Hepatocyte (in vitro differentiated cells): ENCODE results near the gene SYNJ2BP. TPM values are rescaled to one million over a fixed set of nuclear protein-coding genes. Genes with fewer than 3 reads are reported as not detected.

Source experiments
- DNase-seq: peaks from one replicate; pipeline ENCODE4 v3.0.0-alpha.2; 2016; ENCODE audit warnings: low spot score
- H2AFZ ChIP-seq: fragments of 200-600 bp; sonication (generic); 2 replicates; pipeline ENCODE4 v1.6.0; 2016; ENCODE audit warnings: antibody characterized with exemption, mild to moderate bottlenecking
- H3K27ac ChIP-seq: fragments of 200-600 bp; sonication (generic); 2 replicates; pipeline ENCODE4 v1.5.1; 2016; ENCODE audit warnings: mild to moderate bottlenecking
- H3K27me3 ChIP-seq: fragments of 200-600 bp; sonication (generic); 2 replicates; pipeline ENCODE4 v1.6.1; 2016
- H3K36me3 ChIP-seq: fragments of 200-600 bp; sonication (generic); replicated peaks from 2 replicates; pipeline ENCODE4 v1.5.1; 2016; ENCODE audit warnings: low read depth; ENCODE audit not compliant: insufficient read depth
- H3K4me1 ChIP-seq: fragments of 200-600 bp; sonication (generic); 2 replicates; pipeline ENCODE4 v1.5.1; 2016; ENCODE audit warnings: mild to moderate bottlenecking, moderate library complexity; ENCODE audit not compliant: insufficient read depth
- H3K4me2 ChIP-seq: fragments of 200-600 bp; sonication (generic); 2 replicates; pipeline ENCODE4 v1.6.0; 2016
- H3K4me3 ChIP-seq: fragments of 200-600 bp; sonication (generic); 2 replicates; pipeline ENCODE4 v1.5.1; 2016; ENCODE audit warnings: mild to moderate bottlenecking
- H3K79me2 ChIP-seq: fragments of 200-600 bp; sonication (generic); 2 replicates; pipeline ENCODE4 v1.6.0; 2017; ENCODE audit warnings: mild to moderate bottlenecking
- H3K9me2 ChIP-seq: fragments of 200-600 bp; sonication (generic); replicated peaks from 2 replicates; pipeline ENCODE4 v1.6.0; 2017; ENCODE audit warnings: mild to moderate bottlenecking; ENCODE audit not compliant: insufficient read depth
- H3K9me3 ChIP-seq: fragments of 200-600 bp; sonication (generic); 2 replicates; pipeline ENCODE4 v1.5.1; 2016; ENCODE audit warnings: low read depth, mild to moderate bottlenecking
- H4K20me1 ChIP-seq: fragments of 200-600 bp; sonication (generic); 2 replicates; pipeline ENCODE4 v1.6.0; 2016; ENCODE audit warnings: mild to moderate bottlenecking; ENCODE audit not compliant: insufficient read depth, poor library complexity, severe bottlenecking
- CTCF ChIP-seq: fragments of 200-600 bp; sonication (generic); IDR thresholded peaks from 2 replicates; pipeline ENCODE4 v1.5.1; 2016; ENCODE audit warnings: antibody characterized with exemption, mild to moderate bottlenecking; ENCODE audit not compliant: poor library complexity
- EZH2 ChIP-seq: fragments of 200-600 bp; sonication (generic); IDR thresholded peaks from 2 replicates; pipeline ENCODE4 v1.6.1; 2016; ENCODE audit warnings: antibody characterized with exemption, mild to moderate bottlenecking, borderline replicate concordance
- EZH2phosphoT487 ChIP-seq: fragments of 200-600 bp; sonication (generic); IDR thresholded peaks from one replicate; pipeline ENCODE4 v1.6.1; 2018; ENCODE audit warnings: antibody characterized with exemption, mild to moderate bottlenecking, low read depth, moderate library complexity; ENCODE audit not compliant: unreplicated experiment, severe bottlenecking
- WGBS: methylation state at CpG from one replicate; pipeline ENCODE4 v1.1.6; 2016; ENCODE audit warnings: low lambda C conversion rate; ENCODE audit errors: missing lambda C conversion rate; 5-methylcytosine and 5-hydroxymethylcytosine counted together
- polyA plus RNA-seq: library from polyadenylated mRNA; unstranded; fragments of >200 nt; fragmentation: Nextera tagmentation; extraction: Ambion mirVana; gene quantifications from 2 replicates; pipeline ENCODE4 v1.2.1, GENCODE V29; 2016
- total RNA-seq: library from RNA; depleted of rRNA; stranded (reverse); fragments of >200 nt; gene quantifications from 2 replicates; pipeline ENCODE4 v1.2.3, GENCODE V29; 2014

SYNJ2BP gene
- total and polyA plus RNA-seq, 2 experiments from 2014 or later = 25.9 to 38.6 TPM

GRCh38 chr14:70391493-70392391 lies 25.1 kb downstream of the SYNJ2BP start:
- Histone ChIP-seq H3K9me3 (no peaks in the 10 kb centered on the region), H2AFZ (no peak overlapping the region), H3K4me2 (peak overlapping the region; percentile 38), H3K9me2 (no peaks in the 10 kb centered on the region), H3K27me3 (no peaks in the 10 kb centered on the region), H3K27ac (peak overlapping the region; percentile 72), H3K79me2 (peaks cover 46% of the 10 kb centered on the region), H4K20me1 (no peaks in the 10 kb centered on the region), H3K36me3 (no peaks in the 10 kb centered on the region), H3K4me1 (peaks cover 5% of the 10 kb centered on the region), H3K4me3 (no peak overlapping the region)
- TF ChIP-seq EZH2 = no peak
- TF ChIP-seq CTCF = no peak
- TF ChIP-seq EZH2phosphoT487 = no peak
- 65% methylated on average over 6 of the region's 6 CpGs for WGBS
- peak; percentile 38 for DNase-seq

GRCh38 chr14:70382536-70382935 lies 34.4 kb downstream of the SYNJ2BP start:
- H3K36me3 ChIP-seq = no peaks in the 10 kb centered on the region
- 72% methylated on average over 2 of the region's 2 CpGs for WGBS
- peak overlapping the region; percentile 62 for H3K27ac ChIP-seq
- no peaks in the 10 kb centered on the region for H4K20me1 ChIP-seq
- H3K4me3 ChIP-seq = no peak overlapping the region
- no peak overlapping the region for H3K4me2 ChIP-seq
- TF ChIP-seq CTCF = no peak
- no peak for TF ChIP-seq EZH2
- TF ChIP-seq EZH2phosphoT487 = no peak
- H3K27me3 ChIP-seq = no peaks in the 10 kb centered on the region
- DNase-seq = no peak
- no peak overlapping the region for H2AFZ ChIP-seq
- no peaks in the 10 kb centered on the region for H3K9me2 ChIP-seq
- H3K4me1 ChIP-seq = peaks cover 9% of the 10 kb centered on the region
- H3K9me3 ChIP-seq = no peaks in the 10 kb centered on the region
- peaks cover 10% of the 10 kb centered on the region for H3K79me2 ChIP-seq

- no peaks in the 10 kb centered on the region for H3K27me3 ChIP-seq
- no peak overlapping the region for H3K4me2 ChIP-seq
- no peak overlapping the region for H2AFZ ChIP-seq
- no peaks in the 10 kb centered on the region for H4K20me1 ChIP-seq
- H3K27ac ChIP-seq = peak overlapping the region; percentile 84
- H3K79me2 ChIP-seq = peaks cover 8% of the 10 kb centered on the region
- H3K4me3 ChIP-seq = no peak overlapping the region
- no peaks in the 10 kb centered on the region for H3K9me3 ChIP-seq
- H3K9me2 ChIP-seq = no peaks in the 10 kb centered on the region
- TF ChIP-seq EZH2phosphoT487 (no peak), EZH2 (no peak), CTCF (no peak)
- H3K4me1 ChIP-seq = peaks cover 9% of the 10 kb centered on the region
- DNase-seq = peak; percentile 43
- H3K36me3 ChIP-seq = no peaks in the 10 kb centered on the region
Observed at GRCh38 chr14:70380824-70381223, 36.1 kb downstream of the SYNJ2BP start.
